HG03280 (cell line): ENCODE data around the gene CLBA1.

Source experiments
- ATAC-seq: cut with Tn5 transposase; IDR thresholded peaks from one replicate; pipeline ENCODE4 v1.9.1; 2021; ENCODE audit warnings: mild to moderate bottlenecking, moderate library complexity; ENCODE audit not compliant: unreplicated experiment

The CLBA1 gene

GRCh38 chr14:105042813-105043212 is 57.2 kb downstream of the CLBA1 start:
- no peak for ATAC-seq

- no peak for ATAC-seq
Measured at GRCh38 chr14:105043641-105044040, 58.1 kb downstream of the CLBA1 start.
